ENCODE results near the gene CCR6. TPM values are rescaled to one million over a fixed set of nuclear protein-coding genes. Genes with fewer than 3 reads are reported as not detected.

The CCR6 gene
- total and polyA plus RNA-seq, 2 donors (not counting 3 experiments of a cell fraction or from before 2014, with no cell fraction given): not detected

- intact Hi-C loops (cut with micrococcal nuclease): no loop called here
- no peak overlapping the region for H3K4me2 ChIP-seq (ENCODE audit: insufficient read depth, low read length)
- FAIRE-seq (no peak), DNase-seq (ENCODE audit: low read depth, low spot score) (no peak)
- dilution Hi-C loops (cut with MboI; ENCODE audit: extremely low pct_ligation_motif_present, low sequenced_read_pairs): no loop called here
- no peak overlapping the region for H3K27ac ChIP-seq (ENCODE audit: insufficient read depth, low read depth, low read length)
- H2AFZ ChIP-seq (ENCODE audit: low read depth, low read length): no peak overlapping the region
- H3K9me1 ChIP-seq (replicated peaks; ENCODE audit: control insufficient read depth, extremely low read depth, insufficient read depth, low read length): no peaks in the 10 kb centered on the region
- no peaks in the 10 kb centered on the region for H3K27me3 ChIP-seq (ENCODE audit: control insufficient read depth in 2 of 2, insufficient read depth in 2 of 2, low read length in 2 of 2)
- CTCF ChIA-PET: no interaction called here
- POLR2A ChIA-PET: no interaction called here
- H3K79me2 ChIP-seq (ENCODE audit: control insufficient read depth, insufficient read depth, low read length): no peaks in the 10 kb centered on the region
- H3K9me3 ChIP-seq (replicated peaks; ENCODE audit: control insufficient read depth, insufficient read depth, low read length): no peaks in the 10 kb centered on the region
- TF ChIP-seq EZH2 (IDR thresholded peaks at IDR 0.05; ENCODE audit: borderline replicate concordance, low read depth, low read length, severe bottlenecking) (no peak), MAX (IDR thresholded peaks at IDR 0.05; ENCODE audit: insufficient read depth, insufficient read length) (no peak), POLR2AphosphoS5 (IDR thresholded peaks at IDR 0.05; ENCODE audit: insufficient read depth, low read depth, low read length) (no peak), GATA2 (IDR thresholded peaks at IDR 0.05; ENCODE audit: insufficient read depth, insufficient read length, low read depth, low read length) (no peak), POLR2A (IDR thresholded peaks at IDR 0.05; ENCODE audit: low read depth, low read length) (no peak), MYC (IDR thresholded peaks at IDR 0.05; ENCODE audit: low read depth, low read length) (no peak), JUN (IDR thresholded peaks at IDR 0.05; ENCODE audit: borderline replicate concordance, insufficient read depth, insufficient read length, low read depth) (no peak), CTCF (IDR thresholded peaks at IDR 0.05; ENCODE audit: extremely low read depth in 1 of 2, insufficient read depth in 1 of 2, low read depth in 1 of 2, low read length in 2 of 2) (no peak), FOS (IDR thresholded peaks at IDR 0.05; ENCODE audit: borderline replicate concordance, insufficient read depth, low read length) (no peak)
- H3K4me3 ChIP-seq (replicated peaks in 1 of 3; ENCODE audit: insufficient read depth in 1 of 3, low read depth in 1 of 3, low read length in 3 of 3): no peak overlapping the region
- BruUV-seq (replicated peaks): no TSS peak
- no peaks in the 10 kb centered on the region for H4K20me1 ChIP-seq (replicated peaks; ENCODE audit: control insufficient read depth, extremely low read depth, insufficient read depth, low read length)
- H3K36me3 ChIP-seq (ENCODE audit: control insufficient read depth in 2 of 2, extremely low read depth in 1 of 2, insufficient read depth in 2 of 2, low read length in 2 of 2): no peaks in the 10 kb centered on the region
- H3K9ac ChIP-seq (replicated peaks; ENCODE audit: extremely low read depth, insufficient read depth, low read length): no peak overlapping the region
- no peaks in the 10 kb centered on the region for H3K4me1 ChIP-seq (ENCODE audit: control insufficient read depth, extremely low read depth, insufficient read depth, low read length)
These were observed 29.4 kb upstream of the CCR6 start for GRCh38 chr6:167093406-167093921.

Data from endothelial cell of umbilical vein (primary cell).